ENCODE data around the gene MRPL28.
"Not testable (repeated sequence)": the region's sequence is repeated elsewhere in the genome, so short reads cannot be mapped to it uniquely, and the experiment has no call there.

MRPL28 gene

DNA sequence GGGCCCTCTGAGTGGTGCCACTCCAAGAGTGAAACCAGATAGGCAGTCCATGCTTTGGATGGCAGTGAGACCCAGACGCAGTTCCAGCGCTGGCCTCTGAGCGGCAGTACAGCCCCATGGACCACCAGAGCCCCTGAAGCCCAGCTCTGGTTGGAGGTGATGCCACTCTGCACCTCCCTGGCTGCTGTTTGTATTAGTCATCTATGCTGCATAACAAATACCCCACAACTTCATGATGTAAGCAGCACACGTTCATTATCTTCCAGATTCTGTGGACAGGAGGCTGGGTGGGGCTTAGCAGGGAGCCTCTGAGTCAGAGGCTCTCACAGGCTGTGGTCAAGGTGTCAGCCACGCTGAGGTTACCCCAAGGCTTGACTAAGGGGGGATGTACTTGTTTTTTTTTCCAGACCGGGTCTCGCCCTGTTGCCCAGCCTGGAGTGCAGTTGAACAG, 21.6 kb upstream of the MRPL28 start:
- peak in 31 of 56 donors; percentile 17 to 71 (median 36) for DNase-seq

DNA sequence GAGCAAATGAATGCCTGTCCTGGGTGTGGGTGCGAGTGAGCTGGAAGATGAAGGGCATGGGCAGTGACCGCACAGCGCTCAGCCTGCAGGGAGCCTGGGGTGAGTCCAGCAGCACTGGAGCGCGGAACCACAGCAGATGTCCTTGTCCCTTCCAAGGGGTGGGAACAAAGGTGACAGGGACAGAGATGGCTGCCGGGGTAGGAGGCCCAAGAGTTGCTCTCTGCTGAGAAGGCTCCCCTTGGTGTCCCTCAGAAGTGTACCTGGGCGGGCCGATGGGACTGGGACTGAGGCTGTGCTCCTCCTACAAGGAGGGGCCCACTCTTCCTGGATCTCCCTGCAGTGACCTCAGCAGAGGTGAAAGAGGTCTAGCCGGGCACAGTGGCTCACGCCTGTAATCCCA, 19.0 kb upstream of the MRPL28 start:
- no peak for DNase-seq

GRCh38 chr16:387761-388666, 17.7 kb upstream of the MRPL28 start:
- peak in 4 of 56 donors; percentile 13 to 41 (median 27) for DNase-seq

GRCh38 chr16:386641-387156, 16.4 kb upstream of the MRPL28 start:
- DNase-seq: peak in 25 of 56 donors; percentile 15 to 71 (median 36)

DNA sequence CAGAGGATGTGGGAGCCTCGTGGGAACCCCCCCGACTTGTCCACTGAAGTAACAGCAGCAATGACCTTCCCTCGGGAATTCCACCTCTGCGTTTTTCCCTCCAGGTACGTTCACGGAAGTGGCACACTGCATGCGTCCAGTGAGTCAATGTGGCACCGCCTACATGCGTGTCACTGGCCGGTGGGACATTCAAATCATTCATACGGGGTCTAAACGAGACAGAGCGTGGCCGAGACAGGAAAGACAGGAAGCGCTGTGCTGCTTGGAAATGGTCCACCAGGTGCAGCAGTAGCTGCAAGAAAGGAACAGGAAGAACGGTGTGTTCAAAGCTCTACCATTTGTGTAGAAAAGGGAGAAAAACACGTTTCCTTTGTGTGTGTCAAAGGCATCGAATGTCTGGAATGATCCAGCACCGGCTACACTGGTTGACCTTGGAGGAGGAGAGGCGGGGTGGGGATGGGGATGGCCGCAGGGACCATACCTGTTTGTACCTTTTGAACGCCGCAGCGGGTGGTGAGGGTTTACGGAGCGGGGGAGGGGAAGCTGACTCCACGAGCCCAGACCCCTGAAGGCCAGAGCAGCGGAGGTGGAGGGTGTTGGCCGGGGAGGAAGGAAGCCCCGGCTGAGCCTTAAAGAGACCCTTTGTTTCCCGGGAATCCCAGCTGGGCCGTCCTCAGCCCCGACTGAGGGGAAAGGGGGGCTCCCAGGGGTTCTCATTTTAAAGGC, 13.2 kb upstream of the MRPL28 start:
- no peak for DNase-seq

DNA sequence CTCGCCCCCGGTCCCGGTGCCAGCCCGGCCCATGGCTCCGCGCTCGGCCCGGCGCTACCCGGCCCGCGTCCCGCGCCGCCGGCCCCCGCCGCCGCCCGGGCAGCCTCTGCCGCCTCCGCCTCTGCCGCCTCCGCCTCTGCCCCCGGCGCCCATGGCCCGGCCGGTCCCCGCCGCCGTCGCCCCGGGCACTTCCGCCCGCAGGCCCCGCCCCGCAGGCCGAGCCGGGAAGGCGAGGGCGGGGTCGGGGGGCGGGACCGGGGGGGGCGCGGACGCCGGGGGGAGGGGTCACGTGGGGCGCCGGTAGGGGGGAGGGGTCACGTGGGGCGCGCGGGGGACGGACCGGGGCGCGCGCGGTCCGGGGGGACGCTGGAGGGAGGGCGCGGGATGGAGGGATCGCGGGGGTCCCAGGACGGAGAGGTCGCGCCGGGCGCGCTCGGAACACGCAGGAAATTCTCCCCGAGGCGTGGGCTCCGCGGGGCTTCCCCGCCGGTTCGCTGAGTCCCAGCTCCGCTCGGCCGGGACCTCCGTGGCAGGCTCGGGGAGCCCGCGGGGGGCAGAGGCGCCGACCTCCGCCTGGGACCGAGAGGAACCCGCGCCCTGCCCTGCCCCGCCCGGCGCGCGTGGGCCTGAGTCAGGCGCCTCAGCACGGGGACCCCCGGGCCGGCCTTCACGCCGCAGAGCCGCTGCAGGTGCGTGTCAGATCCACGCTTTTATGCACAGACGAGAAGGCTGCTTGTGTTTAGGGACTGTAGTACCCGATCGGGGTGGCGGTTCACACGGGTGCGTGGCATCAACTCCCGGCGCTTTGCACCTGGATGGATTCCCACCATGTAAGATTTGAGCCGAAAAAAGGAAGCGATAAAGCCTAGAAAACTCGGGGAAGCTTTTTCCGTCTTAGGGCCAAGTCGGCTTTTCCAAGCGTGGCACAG, 11.7 kb upstream of the MRPL28 start, which contains the start of gene PGAP6:
PGAP6 (minus strand) TSS at position 190 of the 929 bp plus-strand sequence; CDS start at position 33, 157 bp downstream.
- peak in 42 of 56 donors; percentile 22 to 82 (median 54) for DNase-seq

- peak in 1 of 56 donors; percentile 52 for DNase-seq
Measured at GRCh38 chr16:381012-381788, 10.9 kb upstream of the MRPL28 start.

- no peak for DNase-seq
Measured at GRCh38 chr16:380762-381011, 10.3 kb upstream of the MRPL28 start.

GRCh38 chr16:379961-380761, 9.8 kb upstream of the MRPL28 start:
- DNase-seq: no peak

- no peak for DNase-seq
Measured at GRCh38 chr16:379183-379960, 9.0 kb upstream of the MRPL28 start.

DNA sequence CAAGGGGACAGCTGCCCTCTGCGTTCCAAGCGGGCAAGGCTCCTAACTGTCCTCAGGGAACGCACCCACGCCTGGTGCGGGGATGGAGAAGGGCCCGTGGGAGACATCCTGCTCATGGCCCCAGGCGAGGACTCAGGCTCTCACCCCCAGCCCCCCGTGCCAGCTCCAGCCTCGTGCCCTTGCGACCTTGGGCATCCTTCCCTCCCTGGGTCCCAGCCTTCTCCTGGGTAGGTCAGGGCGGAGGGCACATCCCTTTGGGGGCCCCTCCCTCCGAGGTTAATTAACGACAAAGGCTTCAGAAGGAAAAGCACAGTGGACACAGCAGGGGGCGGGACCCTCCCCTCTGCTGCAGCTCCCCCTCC, 8.5 kb upstream of the MRPL28 start:
- DNase-seq: no peak

- not testable (repeated sequence) for DNase-seq
Measured at GRCh38 chr16:378113-378820, 7.9 kb upstream of the MRPL28 start.

- no peak for DNase-seq
Measured at GRCh38 chr16:377419-377951, 7.1 kb upstream of the MRPL28 start.

DNA sequence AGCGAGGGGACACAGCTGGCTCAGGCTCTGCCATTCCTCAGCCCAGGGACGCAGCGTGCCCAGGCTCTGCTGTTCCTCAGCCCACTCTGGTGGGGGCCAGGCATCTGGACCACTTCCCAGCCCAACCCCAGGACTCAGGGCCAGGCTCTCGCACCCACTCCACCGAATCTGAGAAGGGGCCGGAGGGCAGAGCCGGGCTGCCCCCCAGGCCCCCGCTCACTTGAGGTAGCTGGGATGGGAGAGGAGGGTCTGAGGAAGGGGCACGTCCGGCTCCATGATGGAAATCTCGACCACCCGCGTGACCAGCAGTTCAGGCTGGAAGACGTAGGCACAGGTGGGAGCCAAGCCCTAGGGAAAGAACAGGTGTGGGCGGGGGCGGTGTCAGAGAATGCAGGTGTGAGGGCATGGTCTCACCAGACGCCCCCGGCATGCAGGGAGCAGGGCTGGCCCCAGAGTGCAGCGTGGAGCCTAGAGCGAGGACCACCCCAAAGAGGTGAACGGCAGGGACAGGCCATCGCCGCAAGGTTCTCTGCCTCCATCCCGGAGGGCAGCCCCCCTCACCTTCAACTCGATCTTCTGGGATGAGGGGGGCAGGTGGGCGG, 6.6 kb upstream of the MRPL28 start:
- no peak for DNase-seq

DNA sequence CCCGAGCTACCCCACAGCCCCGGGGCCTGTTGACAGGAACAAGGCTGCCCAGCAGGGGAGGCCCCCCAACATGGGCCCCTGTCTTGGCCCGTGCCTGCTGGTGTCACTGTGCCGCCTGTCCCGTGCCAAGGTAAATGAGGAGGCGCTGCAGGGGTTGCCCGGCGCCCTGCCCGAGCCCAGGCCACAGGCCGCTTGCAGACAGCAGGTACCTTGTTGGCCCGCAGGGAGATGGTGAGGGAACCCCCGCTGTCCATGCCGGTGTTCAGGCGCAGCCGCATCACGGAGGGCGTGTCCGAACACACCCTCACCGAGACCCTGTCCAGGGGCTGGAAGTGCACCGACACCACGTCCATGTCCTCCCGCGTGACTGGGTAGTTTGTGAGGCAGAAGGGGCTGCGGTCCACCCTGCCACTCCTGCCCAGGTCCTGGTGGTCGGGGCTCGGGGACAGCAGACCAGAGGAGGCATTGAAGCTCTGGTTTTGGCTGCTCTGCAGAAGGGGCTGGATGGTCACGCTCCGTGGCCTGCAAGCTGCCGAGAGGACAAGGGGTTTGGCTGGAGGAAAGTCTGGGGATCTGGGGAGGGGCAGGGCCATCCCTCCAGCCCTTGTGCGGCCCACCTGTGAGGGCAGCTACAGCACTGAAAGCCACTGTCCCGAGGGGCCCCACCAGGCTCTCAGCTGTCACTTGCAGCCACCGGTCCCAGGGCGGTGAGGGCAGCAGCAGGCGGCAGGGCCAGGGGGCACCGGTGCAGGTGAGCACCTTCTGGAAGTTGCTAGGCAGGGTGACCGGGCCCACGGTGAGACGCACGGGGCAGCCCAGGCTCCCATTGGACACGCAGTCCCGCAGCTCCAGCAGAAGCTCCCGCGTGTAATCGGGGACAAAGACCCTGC, 5.8 kb upstream of the MRPL28 start:
- no peak for DNase-seq

DNA sequence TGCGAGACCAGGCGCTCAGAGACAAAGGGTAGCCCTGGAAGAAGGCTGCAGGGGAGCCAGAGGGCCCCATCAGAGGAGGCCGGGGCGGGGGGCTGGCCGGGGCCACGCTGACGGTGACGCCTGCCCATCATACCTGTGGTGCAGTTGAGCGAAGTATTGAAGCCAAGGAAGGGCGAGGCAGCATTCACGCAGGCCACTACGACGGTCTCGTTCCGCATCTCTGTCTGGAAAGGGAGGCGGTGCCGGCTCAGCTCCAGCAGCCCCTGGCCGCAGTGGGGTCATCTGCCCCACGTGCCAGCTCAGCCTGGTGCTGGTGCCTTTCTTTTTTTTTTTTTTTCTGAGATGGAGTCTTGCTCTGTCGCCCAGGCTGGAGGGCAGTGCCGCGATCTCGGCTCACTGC, 4.9 kb upstream of the MRPL28 start:
- no peak for DNase-seq
